Hepatocyte (in vitro differentiated cells): ENCODE data around the gene MAST4. TPM values are rescaled to one million over a fixed set of nuclear protein-coding genes. Genes with fewer than 3 reads are reported as not detected.

ENCODE experiments used
- DNase-seq: peaks from one replicate; pipeline ENCODE4 v3.0.0-alpha.2; 2016; ENCODE audit warnings: low spot score
- H2AFZ ChIP-seq: fragments of 200-600 bp; sonication (generic); 2 replicates; pipeline ENCODE4 v1.6.0; 2016; ENCODE audit warnings: antibody characterized with exemption, mild to moderate bottlenecking
- H3K27ac ChIP-seq: fragments of 200-600 bp; sonication (generic); 2 replicates; pipeline ENCODE4 v1.5.1; 2016; ENCODE audit warnings: mild to moderate bottlenecking
- H3K27me3 ChIP-seq: fragments of 200-600 bp; sonication (generic); 2 replicates; pipeline ENCODE4 v1.6.1; 2016
- H3K36me3 ChIP-seq: fragments of 200-600 bp; sonication (generic); replicated peaks from 2 replicates; pipeline ENCODE4 v1.5.1; 2016; ENCODE audit warnings: low read depth; ENCODE audit not compliant: insufficient read depth
- H3K4me1 ChIP-seq: fragments of 200-600 bp; sonication (generic); 2 replicates; pipeline ENCODE4 v1.5.1; 2016; ENCODE audit warnings: mild to moderate bottlenecking, moderate library complexity; ENCODE audit not compliant: insufficient read depth
- H3K4me2 ChIP-seq: fragments of 200-600 bp; sonication (generic); 2 replicates; pipeline ENCODE4 v1.6.0; 2016
- H3K4me3 ChIP-seq: fragments of 200-600 bp; sonication (generic); 2 replicates; pipeline ENCODE4 v1.5.1; 2016; ENCODE audit warnings: mild to moderate bottlenecking
- H3K79me2 ChIP-seq: fragments of 200-600 bp; sonication (generic); 2 replicates; pipeline ENCODE4 v1.6.0; 2017; ENCODE audit warnings: mild to moderate bottlenecking
- H3K9me2 ChIP-seq: fragments of 200-600 bp; sonication (generic); replicated peaks from 2 replicates; pipeline ENCODE4 v1.6.0; 2017; ENCODE audit warnings: mild to moderate bottlenecking; ENCODE audit not compliant: insufficient read depth
- H3K9me3 ChIP-seq: fragments of 200-600 bp; sonication (generic); 2 replicates; pipeline ENCODE4 v1.5.1; 2016; ENCODE audit warnings: low read depth, mild to moderate bottlenecking
- H4K20me1 ChIP-seq: fragments of 200-600 bp; sonication (generic); 2 replicates; pipeline ENCODE4 v1.6.0; 2016; ENCODE audit warnings: mild to moderate bottlenecking; ENCODE audit not compliant: insufficient read depth, poor library complexity, severe bottlenecking
- CTCF ChIP-seq: fragments of 200-600 bp; sonication (generic); IDR thresholded peaks from 2 replicates; pipeline ENCODE4 v1.5.1; 2016; ENCODE audit warnings: antibody characterized with exemption, mild to moderate bottlenecking; ENCODE audit not compliant: poor library complexity
- EZH2 ChIP-seq: fragments of 200-600 bp; sonication (generic); IDR thresholded peaks from 2 replicates; pipeline ENCODE4 v1.6.1; 2016; ENCODE audit warnings: antibody characterized with exemption, mild to moderate bottlenecking, borderline replicate concordance
- EZH2phosphoT487 ChIP-seq: fragments of 200-600 bp; sonication (generic); IDR thresholded peaks from one replicate; pipeline ENCODE4 v1.6.1; 2018; ENCODE audit warnings: antibody characterized with exemption, mild to moderate bottlenecking, low read depth, moderate library complexity; ENCODE audit not compliant: unreplicated experiment, severe bottlenecking
- WGBS: methylation state at CpG from one replicate; pipeline ENCODE4 v1.1.6; 2016; ENCODE audit warnings: low lambda C conversion rate; ENCODE audit errors: missing lambda C conversion rate; 5-methylcytosine and 5-hydroxymethylcytosine counted together
- polyA plus RNA-seq: library from polyadenylated mRNA; unstranded; fragments of >200 nt; fragmentation: Nextera tagmentation; extraction: Ambion mirVana; gene quantifications from 2 replicates; pipeline ENCODE4 v1.2.1, GENCODE V29; 2016
- total RNA-seq: library from RNA; depleted of rRNA; stranded (reverse); fragments of >200 nt; gene quantifications from 2 replicates; pipeline ENCODE4 v1.2.3, GENCODE V29; 2014

The MAST4 gene
- total and polyA plus RNA-seq, 2 experiments from 2014 or later, result 11.7 to 13.2 TPM

- DNase-seq, result no peak
- Histone ChIP-seq H2AFZ (no peak overlapping the region), H3K27me3 (no peaks in the 10 kb centered on the region), H3K9me2 (no peaks in the 10 kb centered on the region), H3K4me1 (no peaks in the 10 kb centered on the region), H3K4me2 (no peak overlapping the region), H4K20me1 (no peaks in the 10 kb centered on the region), H3K9me3 (no peaks in the 10 kb centered on the region), H3K79me2 (no peaks in the 10 kb centered on the region), H3K36me3 (no peaks in the 10 kb centered on the region), H3K4me3 (no peak overlapping the region), H3K27ac (no peak overlapping the region)
- no peak for TF ChIP-seq EZH2phosphoT487
- no peak for TF ChIP-seq EZH2
- no peak for TF ChIP-seq CTCF
- WGBS, result 94% methylated on average over 2 of the region's 2 CpGs
Observed at GRCh38 chr5:66972004-66972403, 375.8 kb downstream of the MAST4 start.

GRCh38 chr5:66974256-66974655 lies 378.1 kb downstream of the MAST4 start:
- no peak overlapping the region for H3K27ac ChIP-seq
- no peaks in the 10 kb centered on the region for H3K79me2 ChIP-seq
- no peaks in the 10 kb centered on the region for H3K4me1 ChIP-seq
- 80% methylated on average over 6 of the region's 6 CpGs for WGBS
- no peak overlapping the region for H3K4me3 ChIP-seq
- H4K20me1 ChIP-seq, result no peaks in the 10 kb centered on the region
- H3K4me2 ChIP-seq, result no peak overlapping the region
- H2AFZ ChIP-seq, result no peak overlapping the region
- no peaks in the 10 kb centered on the region for H3K36me3 ChIP-seq
- TF ChIP-seq EZH2 (no peak), CTCF (no peak), EZH2phosphoT487 (no peak)
- no peaks in the 10 kb centered on the region for H3K27me3 ChIP-seq
- no peaks in the 10 kb centered on the region for H3K9me3 ChIP-seq
- H3K9me2 ChIP-seq, result no peaks in the 10 kb centered on the region
- DNase-seq, result no peak

- no peaks in the 10 kb centered on the region for H3K9me2 ChIP-seq
- 96% methylated on average over 4 of the region's 4 CpGs for WGBS
- H3K27me3 ChIP-seq, result no peaks in the 10 kb centered on the region
- no peaks in the 10 kb centered on the region for H3K36me3 ChIP-seq
- TF ChIP-seq CTCF (no peak), EZH2phosphoT487 (no peak), EZH2 (no peak)
- no peaks in the 10 kb centered on the region for H3K4me1 ChIP-seq
- H3K4me2 ChIP-seq, result no peak overlapping the region
- no peaks in the 10 kb centered on the region for H3K9me3 ChIP-seq
- H3K79me2 ChIP-seq, result no peaks in the 10 kb centered on the region
- H4K20me1 ChIP-seq, result no peaks in the 10 kb centered on the region
- DNase-seq, result no peak
- H3K4me3 ChIP-seq, result no peak overlapping the region
- no peak overlapping the region for H3K27ac ChIP-seq
- H2AFZ ChIP-seq, result no peak overlapping the region
Observed at GRCh38 chr5:66976108-66976507, 379.9 kb downstream of the MAST4 start.

GRCh38 chr5:66979738-66980137 lies 383.5 kb downstream of the MAST4 start:
- H3K27ac ChIP-seq, result no peak overlapping the region
- H3K4me2 ChIP-seq, result no peak overlapping the region
- 85% methylated on average over 3 of the region's 3 CpGs for WGBS
- no peaks in the 10 kb centered on the region for H3K36me3 ChIP-seq
- H3K9me2 ChIP-seq, result no peaks in the 10 kb centered on the region
- H3K9me3 ChIP-seq, result no peaks in the 10 kb centered on the region
- H2AFZ ChIP-seq, result no peak overlapping the region
- H3K79me2 ChIP-seq, result no peaks in the 10 kb centered on the region
- no peak for TF ChIP-seq EZH2phosphoT487
- TF ChIP-seq EZH2, result no peak
- TF ChIP-seq CTCF, result no peak
- H3K27me3 ChIP-seq, result no peaks in the 10 kb centered on the region
- H3K4me1 ChIP-seq, result peaks cover 10% of the 10 kb centered on the region
- no peak for DNase-seq
- H3K4me3 ChIP-seq, result no peak overlapping the region
- H4K20me1 ChIP-seq, result no peaks in the 10 kb centered on the region
